ENCODE results near the gene NALF2.

- TF ChIP-seq YY1 (IDR thresholded peaks at IDR 0.05; ENCODE audit: insufficient read depth, insufficient read length), result no peak
- TF ChIP-seq SUZ12 (IDR thresholded peaks at IDR 0.05; ENCODE audit: extremely low read depth, insufficient read depth, insufficient read length), result no peak
- no peak for TF ChIP-seq ZNF274 (IDR thresholded peaks at IDR 0.05; ENCODE audit: low read depth, low read length)
Observed at GRCh38 chrX:69503228-69503781, 821 bp upstream of the NALF2 start.
